HCT116 (cell line): ENCODE measurements around the gene ANKRD36C. TPM values are rescaled to one million over a fixed set of nuclear protein-coding genes. Genes with fewer than 3 reads are reported as not detected.
A peak's percentile ranks its signal among the peaks of the same experiment; 100 is the strongest.
"Not testable (repeated sequence)": the region's sequence is repeated elsewhere in the genome, so short reads cannot be mapped to it uniquely, and the experiment has no call there.

ENCODE experiments used
- ATAC-seq: fragments of 200-7000 bp; cut with Tn5 transposase; 2 replicates; pipeline ENCODE4 v1.9.1; 2020; ENCODE audit warnings: mild to moderate bottlenecking, moderate library complexity
- BruUV-seq: library from RNA; stranded (reverse); fragments of 400-500 nt; replicated peaks from 2 replicates; lab custom pipeline; 2021; lab: Mats Ljungman, UMichigan
- CTCF ChIA-PET: fragments of 300-600 bp; sonication (Branson Sonifier 250); formaldehyde crosslinking; loops from one replicate; lab custom pipeline; 2021; ENCODE audit warnings: antibody characterized with exemption; lab: Charles Lee
- POLR2A ChIA-PET: fragments of 300-600, 350-600 bp; sonication (Branson Sonifier 250); formaldehyde crosslinking; loops from one replicate; lab custom pipeline; 2021; ENCODE audit warnings: antibody characterized with exemption; lab: Charles Lee
- RAD21 ChIA-PET, 2 experiments: fragments of 300-600 bp; sonication (Branson Sonifier 250); formaldehyde crosslinking; loops; one replicate each; lab custom pipeline; 2023; ENCODE audit warnings: low total read pairs in 2 of 2; ENCODE audit not compliant: uncharacterized antibody in 2 of 2, unreplicated experiment in 2 of 2, low non-redundant PET in 1 of 2; lab: Charles Lee
- DNase-seq: peaks from one replicate; pipeline ENCODE4 v3.0.0-alpha.2; 2010; ENCODE audit warnings: low read depth, low spot score
- H2AFZ ChIP-seq: fragments of 200-600 bp; shearing (Covaris generic), sonication (generic); 2 replicates; pipeline ENCODE4 v1.6.1; 2017; ENCODE audit warnings: low read depth, mixed run types, mixed read lengths, antibody characterized with exemption, low read length; ENCODE audit not compliant: poor library complexity, severe bottlenecking
- H3K27ac ChIP-seq: 2 replicates; pipeline ENCODE4 v1.5.1; 2012; ENCODE audit warnings: low read depth, low read length
- H3K27me3 ChIP-seq: fragments of 200-600 bp; sonication (generic); 2 replicates; pipeline ENCODE4 v1.6.1; 2016; ENCODE audit warnings: mixed run types, low read length, mixed read lengths; ENCODE audit not compliant: insufficient read depth
- H3K36me3 ChIP-seq, 2 experiments: fragments of 200-500 bp in 1 of 2; fragments of 200-600 bp in 1 of 2; sonication (Bioruptor generic) in 1 of 2; sonication (generic) in 1 of 2; 2 replicates each; pipeline versions ENCODE4 v1.5.1 to v1.6.1; 2014 to 2016; ENCODE audit warnings: low read length in 2 of 2, inconsistent platforms in 1 of 2, mixed read lengths in 1 of 2, mixed run types in 1 of 2; ENCODE audit not compliant: insufficient read depth in 2 of 2, control insufficient read depth in 1 of 2
- H3K4me1 ChIP-seq, 2 experiments: fragments of 200-600 bp in 1 of 2; sonication (generic) in 1 of 2; 2 replicates each; pipeline versions ENCODE4 v1.5.1 to v1.6.1; 2012 to 2017; ENCODE audit warnings: low read length in 2 of 2, inconsistent platforms in 1 of 2, mild to moderate bottlenecking in 1 of 2, mixed read lengths in 1 of 2, mixed run types in 1 of 2, moderate library complexity in 1 of 2; ENCODE audit not compliant: insufficient read depth in 2 of 2, control insufficient read depth in 1 of 2
- H3K4me2 ChIP-seq: fragments of 200-600 bp; sonication (generic); 2 replicates; pipeline ENCODE4 v1.6.1; 2017; ENCODE audit warnings: mixed run types, low read length, mixed read lengths
- H3K4me3 ChIP-seq, 2 experiments: fragments of 200-600 bp in 1 of 2; sonication (generic) in 1 of 2; replicated peaks in 1 of 2; 2 replicates each; pipeline ENCODE4 v1.5.1; 2011 to 2016; ENCODE audit warnings: low read length in 2 of 2, control low read depth in 1 of 2, low read depth in 1 of 2, mild to moderate bottlenecking in 1 of 2, mixed read lengths in 1 of 2, mixed run types in 1 of 2
- H3K79me2 ChIP-seq: fragments of 200-600 bp; sonication (generic); 2 replicates; pipeline ENCODE4 v1.6.1; 2017; ENCODE audit warnings: mild to moderate bottlenecking, mixed run types, low read length, moderate library complexity, mixed read lengths; ENCODE audit not compliant: insufficient read depth
- H3K9ac ChIP-seq: fragments of 200-600 bp; sonication (generic); 2 replicates; pipeline ENCODE4 v1.6.1; 2016; ENCODE audit warnings: low read length, mixed read lengths
- H3K9me2 ChIP-seq: fragments of 200-600 bp; sonication (generic), shearing (Covaris generic); 2 replicates; pipeline ENCODE4 v1.6.1; 2017; ENCODE audit warnings: mixed run types, mild to moderate bottlenecking, moderate library complexity; ENCODE audit not compliant: insufficient read depth
- H3K9me3 ChIP-seq, 2 experiments: fragments of 200-500 bp in 1 of 2; fragments of 200-600 bp in 1 of 2; sonication (Bioruptor generic) in 1 of 2; sonication (generic) in 1 of 2; 2 replicates each; pipeline ENCODE4 v1.6.1; 2014 to 2017; ENCODE audit warnings: low read length in 2 of 2, mixed read lengths in 2 of 2, inconsistent platforms in 1 of 2, low read depth in 1 of 2, mild to moderate bottlenecking in 1 of 2, mixed run types in 1 of 2, moderate library complexity in 1 of 2; ENCODE audit not compliant: control insufficient read depth in 1 of 2, insufficient read depth in 1 of 2
- H4K20me1 ChIP-seq: fragments of 200-600 bp; sonication (generic), shearing (Covaris generic); 2 replicates; pipeline ENCODE4 v1.6.1; 2017; ENCODE audit warnings: mixed run types, mild to moderate bottlenecking, moderate library complexity; ENCODE audit not compliant: insufficient read depth
- CTCF ChIP-seq, 3 experiments: fragments of 200-600 bp in 1 of 3; sonication (generic) in 1 of 3; IDR thresholded peaks in 2 of 3; conservative IDR thresholded peaks in 1 of 3; 2 replicates each; pipeline ENCODE4 v1.5.1; 2012 to 2017; ENCODE audit warnings: low read depth in 2 of 3, low read length in 2 of 3, antibody characterized with exemption in 1 of 3, borderline replicate concordance in 1 of 3, control low read depth in 1 of 3, mild to moderate bottlenecking in 1 of 3, mixed read lengths in 1 of 3, mixed run types in 1 of 3, moderate library complexity in 1 of 3; ENCODE audit not compliant: insufficient read depth in 1 of 3
- MAX ChIP-seq: IDR thresholded peaks from 2 replicates; pipeline ENCODE4 v1.6.1; 2012
- RAD21 ChIP-seq: IDR thresholded peaks from 2 replicates; pipeline ENCODE4 v1.6.1; 2012; ENCODE audit warnings: low read depth, mild to moderate bottlenecking
- intact Hi-C: fragments of 100-400 bp; cut with micrococcal nuclease; formaldehyde crosslinking; loops from 2 replicates; pipeline ENCODE4 v1.10.0; 2022
- total RNA-seq: library from RNA; stranded (reverse); gene quantifications from one replicate; pipeline ENCODE4 v1.2.1, GENCODE V29; 2021; ENCODE audit not compliant: unreplicated experiment

Gene ANKRD36C
- total RNA-seq, 1 experiment from 2014 or later: 17.7 TPM

GRCh38 chr2:95992520-95993272 lies 1.1 kb upstream of the ANKRD36C start:
- H2AFZ ChIP-seq, H3K79me2 ChIP-seq, H3K27me3 ChIP-seq, H3K9me2 ChIP-seq, H3K36me3 ChIP-seq, H3K4me1 ChIP-seq, BruUV-seq, H3K9me3 ChIP-seq, H4K20me1 ChIP-seq: not testable (repeated sequence)
- H3K4me3 ChIP-seq: peak overlapping the region; percentile 45 to 57
- POLR2A ChIA-PET: interaction anchor here (0.6 to 1.0 kb wide), 2 partner anchors 208 to 215 kb away, joined by 3 read pairs; no protein-coding TSS in a partner anchor
- intact Hi-C loops: loop anchor here (2.0 kb wide), 3 partner anchors 124 to 274 kb away; partner anchors contain the start of genes ADRA2B and CIAO1
- CTCF ChIA-PET: interaction anchor here (0.8 to 2.1 kb wide), 24 partner anchors 9 to 1119 kb away, joined by 3 to 30 read pairs (median 4); partner anchors contain the start of genes ADRA2B, ASTL, CIAO1 and NCAPH
- peak; percentile 34 for DNase-seq
- peak; percentile 67 for ATAC-seq
- RAD21 ChIA-PET: interaction anchor here (1.3 to 1.4 kb wide), 2 partner anchors 182 kb away, joined by 4 to 5 read pairs; no protein-coding TSS in a partner anchor
- TF ChIP-seq MAX: 0 out of 2 replicates have a peak, but pooled peaks have one; percentile 14
- peak; percentile 62 to 98 (median 74) for TF ChIP-seq CTCF (IDR thresholded peaks at IDR 0.05 in 2 of 3, conservative IDR thresholded peaks at IDR 0.05 in 1 of 3; ENCODE audit: borderline replicate concordance in 1 of 3, insufficient read depth in 1 of 3, low read depth in 2 of 3, low read length in 2 of 3)
- peak; percentile 85 for TF ChIP-seq RAD21
- peak overlapping the region; percentile 95 for H3K4me2 ChIP-seq
- peak overlapping the region; percentile 64 for H3K9ac ChIP-seq
- peak overlapping the region; percentile 68 for H3K27ac ChIP-seq
